Left lung (tissue), 10 donors: ENCODE measurements around the gene POLR1A. TPM values are rescaled to one million over a fixed set of nuclear protein-coding genes. Genes with fewer than 3 reads are reported as not detected.

ENCODE experiments used
- ATAC-seq: fragments of 200-7000 bp; cut with Tn5 transposase; one replicate; pipeline ENCODE4 v1.9.1; 2020; ENCODE audit warnings: moderate library complexity
- DNase-seq, 4 donors: peaks; one replicate each; pipeline ENCODE4 v3.0.0-alpha.2; 2013 to 2020
- H3K27ac ChIP-seq, 2 donors: fragments of 200-600 bp; sonication (generic) in 1 of 2; one replicate each; pipeline versions ENCODE4 v1.5.0 to v1.8.0; 2020 to 2021
- H3K27me3 ChIP-seq, 2 donors: fragments of 200-600 bp; sonication (generic) in 1 of 2; one replicate each; pipeline versions ENCODE4 v1.5.0 to v1.8.0; 2020 to 2021
- H3K36me3 ChIP-seq, 2 donors: fragments of 200-600 bp; sonication (generic) in 1 of 2; one replicate each; pipeline versions ENCODE4 v1.5.0 to v1.8.0; 2020 to 2021
- H3K4me1 ChIP-seq, 2 donors: fragments of 200-600 bp; one replicate each; pipeline ENCODE4 v1.8.0; 2021
- H3K4me3 ChIP-seq, 2 donors: fragments of 200-600 bp; sonication (generic) in 1 of 2; one replicate each; pipeline versions ENCODE4 v1.5.0 to v1.8.0; 2020 to 2021; ENCODE audit warnings: mild to moderate bottlenecking in 1 of 2
- H3K9me3 ChIP-seq, 2 donors: fragments of 200-600 bp; sonication (generic) in 1 of 2; one replicate each; pipeline versions ENCODE4 v1.5.0 to v1.8.0; 2020 to 2021
- intact Hi-C, 2 donors: fragments of 100-400 bp; cut with DNase I; formaldehyde crosslinking; loops; one replicate each; pipeline versions ENCODE4 v1.11.2 to v1.14.2; 2022
- polyA plus RNA-seq, 6 donors: library from polyadenylated mRNA; unstranded; fragments of 120-200 nt; gene quantifications; one replicate each; pipeline ENCODE4 v1.2.1, GENCODE V29; 2013; ENCODE audit not compliant: insufficient read length in 6 of 6
- total RNA-seq, 2 donors: library from RNA; stranded (reverse); fragmentation: NEBNext Ultra II Directional; extraction: Animal tissue kit (Norgen Biotek cat#: 25700); gene quantifications; one replicate each; pipeline ENCODE4 v1.2.1, GENCODE V29; 2021
- TF ChIP-seq, protein P1 (sequence below), 2 donors: fragments of 200-600 bp; sonication (generic) in 1 of 2; IDR thresholded peaks; one replicate each; pipeline versions ENCODE4 v1.5.0 to v1.8.0; 2021; ENCODE audit warnings: antibody characterized with exemption in 2 of 2
- donor health status: DM: no; HTN: yes; CAD: no.
- donor health status: DM: no; HTN: no; CAD: no.

POLR1A gene
- total and polyA plus RNA-seq, 8 donors, result 18.6 to 34.7 (median 21.9) TPM

DNA sequence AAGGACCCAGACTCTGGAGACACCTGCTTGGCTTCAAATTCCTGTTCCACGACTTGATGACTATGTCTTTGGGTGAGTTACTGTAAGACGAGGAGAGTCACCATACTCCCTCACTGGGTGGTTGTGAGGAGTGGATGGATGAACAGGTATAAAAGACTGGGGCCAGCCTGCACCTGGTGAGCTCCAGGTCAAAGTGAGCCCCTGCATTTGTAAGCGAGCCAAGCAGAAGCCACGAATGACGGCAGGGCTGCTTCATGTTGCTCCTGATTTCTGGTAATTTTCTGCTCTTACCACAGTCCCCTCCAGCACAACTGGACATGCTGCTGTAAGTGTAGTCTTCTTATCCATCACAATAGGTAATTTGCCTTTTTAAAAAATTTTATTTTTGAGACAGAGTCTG, 86.6 kb downstream of the POLR1A start:
- DNase-seq (peak in 1 of 4 donors; percentile 16), ATAC-seq (no peak)
- no peaks in the 10 kb centered on the region for H3K27me3 ChIP-seq
- no peak overlapping the region for H3K27ac ChIP-seq
- TF ChIP-seq, protein P1, sequence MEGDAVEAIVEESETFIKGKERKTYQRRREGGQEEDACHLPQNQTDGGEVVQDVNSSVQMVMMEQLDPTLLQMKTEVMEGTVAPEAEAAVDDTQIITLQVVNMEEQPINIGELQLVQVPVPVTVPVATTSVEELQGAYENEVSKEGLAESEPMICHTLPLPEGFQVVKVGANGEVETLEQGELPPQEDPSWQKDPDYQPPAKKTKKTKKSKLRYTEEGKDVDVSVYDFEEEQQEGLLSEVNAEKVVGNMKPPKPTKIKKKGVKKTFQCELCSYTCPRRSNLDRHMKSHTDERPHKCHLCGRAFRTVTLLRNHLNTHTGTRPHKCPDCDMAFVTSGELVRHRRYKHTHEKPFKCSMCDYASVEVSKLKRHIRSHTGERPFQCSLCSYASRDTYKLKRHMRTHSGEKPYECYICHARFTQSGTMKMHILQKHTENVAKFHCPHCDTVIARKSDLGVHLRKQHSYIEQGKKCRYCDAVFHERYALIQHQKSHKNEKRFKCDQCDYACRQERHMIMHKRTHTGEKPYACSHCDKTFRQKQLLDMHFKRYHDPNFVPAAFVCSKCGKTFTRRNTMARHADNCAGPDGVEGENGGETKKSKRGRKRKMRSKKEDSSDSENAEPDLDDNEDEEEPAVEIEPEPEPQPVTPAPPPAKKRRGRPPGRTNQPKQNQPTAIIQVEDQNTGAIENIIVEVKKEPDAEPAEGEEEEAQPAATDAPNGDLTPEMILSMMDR (IDR thresholded peaks at IDR 0.05), result no peak
- peaks cover 0 to 2% of the 10 kb centered on the region in 2 donors for H3K36me3 ChIP-seq
- peaks cover 0 to 26% of the 10 kb centered on the region in 2 donors for H3K4me1 ChIP-seq
- H3K9me3 ChIP-seq, result peaks cover 0 to 6% of the 10 kb centered on the region in 2 donors
- intact Hi-C loops, result no loop called here
- H3K4me3 ChIP-seq, result no peak overlapping the region

DNA sequence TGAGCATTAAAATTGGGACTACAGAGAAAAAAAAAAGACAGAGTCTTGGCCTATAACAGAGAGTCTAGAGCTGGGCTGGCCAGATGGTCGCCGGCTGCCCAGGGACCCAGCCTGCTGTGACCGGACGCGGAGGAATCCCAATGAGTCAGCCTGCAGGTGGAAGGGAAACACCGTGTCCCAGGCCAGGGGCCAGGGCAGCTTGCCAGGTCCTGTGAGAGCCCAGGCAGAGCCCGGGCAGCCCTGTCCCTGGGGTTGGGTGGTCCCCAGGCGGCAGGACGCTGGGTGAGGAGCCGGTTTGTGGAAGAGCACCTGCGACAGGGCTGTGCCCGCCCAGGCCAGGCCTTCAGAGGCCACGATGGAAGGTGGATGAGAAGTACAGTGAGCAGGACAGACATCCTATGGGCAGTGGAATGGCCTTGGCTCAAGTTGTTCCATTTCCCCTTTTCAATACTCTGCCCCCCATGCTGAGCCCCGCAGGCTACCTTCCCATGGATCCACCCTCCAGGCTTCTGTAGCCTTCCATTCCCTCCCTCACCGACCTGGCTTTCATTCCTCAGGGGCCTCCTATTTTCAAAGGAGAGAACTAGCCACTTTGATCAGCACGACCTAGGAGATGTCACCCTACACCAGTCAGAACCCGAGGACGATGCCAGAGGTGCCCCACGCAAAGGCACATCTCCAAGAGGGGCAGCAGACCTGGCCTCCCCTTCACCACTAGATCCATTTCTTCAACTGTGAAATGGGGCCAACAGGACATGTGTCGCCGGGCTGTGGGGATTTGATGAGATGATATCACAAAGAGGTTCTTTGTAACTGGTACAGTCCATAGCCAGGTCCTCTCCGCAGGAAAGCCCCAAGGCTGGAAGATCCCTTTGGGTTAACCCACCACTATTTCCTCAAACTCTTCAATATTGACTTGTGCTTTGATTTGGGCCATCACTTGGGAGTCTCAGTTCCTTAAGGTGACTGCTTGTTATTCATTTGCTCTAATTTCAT, 87.5 kb downstream of the POLR1A start:
- DNase-seq (peak in 2 of 4 donors; percentile 68 to 87), ATAC-seq (peak; percentile 62)
- TF ChIP-seq, protein P1 (IDR thresholded peaks at IDR 0.05), result no peak
- no peak overlapping the region for H3K4me3 ChIP-seq
- intact Hi-C loops, result no loop called here
- H3K36me3 ChIP-seq, result no peaks in the 10 kb centered on the region
- H3K4me1 ChIP-seq, result peaks cover 0 to 26% of the 10 kb centered on the region in 2 donors
- no peaks in the 10 kb centered on the region for H3K27me3 ChIP-seq
- H3K27ac ChIP-seq, result peak overlapping the region in 1 of 2 donors; percentile 88
- H3K9me3 ChIP-seq, result peaks cover 0 to 6% of the 10 kb centered on the region in 2 donors

DNA sequence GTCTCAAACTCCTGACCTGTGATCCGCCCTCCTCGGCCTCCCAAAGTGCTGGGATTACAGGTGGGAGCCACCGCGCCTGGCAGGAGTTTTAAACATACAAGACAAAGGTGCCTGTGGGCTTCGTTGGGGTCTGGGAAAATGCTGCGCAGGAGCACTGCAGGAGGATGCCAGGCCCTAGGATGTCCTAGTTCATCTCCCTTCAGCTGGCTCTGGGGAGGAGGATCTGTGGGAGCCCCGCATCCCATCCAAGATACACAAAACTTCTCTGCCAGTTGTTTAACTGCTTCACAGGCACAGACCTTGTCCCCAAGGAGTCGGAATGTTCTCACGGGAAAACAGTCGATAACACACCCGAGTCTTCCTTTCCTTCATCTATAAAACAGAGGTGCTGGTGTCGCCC, 89.1 kb downstream of the POLR1A start:
- Histone ChIP-seq H3K9me3 (peaks cover 0 to 6% of the 10 kb centered on the region in 2 donors), H3K27me3 (no peaks in the 10 kb centered on the region), H3K36me3 (no peaks in the 10 kb centered on the region), H3K4me1 (peaks cover 0 to 26% of the 10 kb centered on the region in 2 donors), H3K4me3 (no peak overlapping the region), H3K27ac (peak overlapping the region in 1 of 2 donors; percentile 88)
- TF ChIP-seq, protein P1 (IDR thresholded peaks at IDR 0.05), result no peak
- DNase-seq (peak in 1 of 4 donors; percentile 21), ATAC-seq (no peak)
- intact Hi-C loops, result no loop called here

DNA sequence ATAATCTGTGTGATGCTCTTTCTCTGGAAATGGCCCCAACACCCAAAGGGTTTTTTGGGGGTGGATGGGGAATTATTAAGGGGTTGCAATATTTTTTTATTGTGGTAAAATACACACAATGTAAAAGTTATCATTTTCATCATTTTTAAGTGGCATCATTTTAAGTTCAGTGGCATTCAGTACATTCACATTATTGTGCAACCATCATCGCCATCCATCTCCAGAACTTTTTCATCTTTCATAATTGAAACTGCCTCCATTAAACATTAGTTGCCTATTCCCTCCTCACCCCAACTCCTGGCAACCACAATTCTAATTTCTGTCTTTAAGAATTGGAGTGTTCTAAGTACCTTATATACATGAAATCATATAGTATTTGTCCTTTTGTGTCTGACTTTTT, 90.0 kb downstream of the POLR1A start:
- intact Hi-C loops, result no loop called here
- H3K36me3 ChIP-seq, result no peaks in the 10 kb centered on the region
- no peak overlapping the region for H3K27ac ChIP-seq
- no peak overlapping the region for H3K4me3 ChIP-seq
- no peak for DNase-seq
- TF ChIP-seq, protein P1 (IDR thresholded peaks at IDR 0.05), result no peak
- peaks cover 0 to 26% of the 10 kb centered on the region in 2 donors for H3K4me1 ChIP-seq
- H3K9me3 ChIP-seq, result peaks cover 0 to 6% of the 10 kb centered on the region in 2 donors
- no peaks in the 10 kb centered on the region for H3K27me3 ChIP-seq
- ATAC-seq, result no peak

DNA sequence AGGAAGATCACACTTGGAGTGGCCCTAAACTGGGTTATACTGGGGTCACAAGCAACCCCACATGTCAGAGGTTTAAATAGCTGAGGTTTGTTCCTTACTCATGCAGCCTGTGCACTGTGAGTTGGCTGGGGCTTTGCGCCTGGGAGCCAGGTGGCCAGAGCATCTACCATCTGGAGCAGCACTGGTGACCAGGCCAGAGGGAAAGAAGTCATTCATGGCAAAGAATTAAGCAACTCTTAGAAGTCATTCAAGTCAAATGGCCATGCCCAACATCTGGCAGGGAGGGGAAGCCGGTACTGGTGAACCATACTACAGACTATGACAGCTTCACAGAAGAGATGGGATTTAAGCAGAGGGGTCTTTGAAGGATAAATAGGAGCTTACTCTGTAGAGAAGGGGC, 90.7 kb downstream of the POLR1A start:
- H3K4me3 ChIP-seq, result no peak overlapping the region
- intact Hi-C loops, result no loop called here
- TF ChIP-seq, protein P1 (IDR thresholded peaks at IDR 0.05), result no peak

More for the DNA sequence above, 90.7 kb downstream of the POLR1A start:
- H3K36me3 ChIP-seq, result no peaks in the 10 kb centered on the region
- peaks cover 0 to 26% of the 10 kb centered on the region in 2 donors for H3K4me1 ChIP-seq
- ATAC-seq (no peak), DNase-seq (peak in 1 of 4 donors; percentile 16)
- H3K9me3 ChIP-seq, result peaks cover 0 to 6% of the 10 kb centered on the region in 2 donors
- H3K27ac ChIP-seq, result no peak overlapping the region
- H3K27me3 ChIP-seq, result no peaks in the 10 kb centered on the region
